Activated CD4-positive, alpha-beta T cell treated with anti-CD3 and anti-CD28 coated beads, Interleukin-2, amount 50 U/mL, for 1 hour (primary cell): ENCODE measurements around the gene RSAD1.
A peak's percentile ranks its signal among the peaks of the same experiment; 100 is the strongest.

ENCODE experiments used
- DNase-seq: peaks from one replicate; pipeline ENCODE4 v3.0.0-alpha.2; 2020

RSAD1 gene

DNA sequence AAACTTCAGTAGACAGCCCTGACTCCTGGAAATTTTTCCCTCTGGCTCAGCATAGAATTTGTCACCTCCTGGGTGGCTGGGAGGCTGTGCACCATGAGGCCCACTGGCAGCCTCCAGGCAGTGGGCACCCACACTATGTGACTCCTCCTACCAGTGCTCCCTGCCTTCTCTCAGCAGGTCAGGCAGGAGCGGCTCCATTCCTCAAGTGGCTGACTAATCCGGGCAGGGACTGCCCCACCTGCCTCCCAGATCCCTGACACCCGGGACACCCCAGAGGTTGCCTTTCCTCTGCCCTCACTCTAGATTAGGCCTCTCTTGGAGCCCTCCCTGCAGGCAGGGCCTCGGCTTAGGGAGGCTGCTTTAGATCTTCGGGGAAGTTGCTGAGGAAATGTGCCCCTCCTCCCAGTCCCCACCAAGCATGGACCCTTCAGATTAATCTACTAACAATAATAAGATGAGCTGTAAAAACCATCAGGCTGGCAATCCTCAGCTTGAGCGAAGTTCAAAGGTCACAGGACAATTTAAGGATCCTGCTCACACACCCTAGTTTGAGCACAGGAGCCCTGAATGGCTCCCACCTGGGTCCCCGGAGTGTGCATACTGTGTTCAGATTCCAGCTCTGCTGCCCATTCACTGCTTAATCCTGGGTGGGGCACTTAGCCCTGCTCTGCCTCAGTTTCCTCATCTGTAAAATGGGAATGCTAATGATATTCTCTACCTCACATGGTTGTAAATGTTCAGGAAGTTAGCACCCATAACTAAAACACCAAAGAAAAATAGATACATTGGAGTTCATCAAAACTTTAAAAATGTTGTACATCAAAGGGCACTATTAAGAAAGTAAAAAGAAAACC, 19.6 kb downstream of the RSAD1 start:
- no peak for DNase-seq

DNA sequence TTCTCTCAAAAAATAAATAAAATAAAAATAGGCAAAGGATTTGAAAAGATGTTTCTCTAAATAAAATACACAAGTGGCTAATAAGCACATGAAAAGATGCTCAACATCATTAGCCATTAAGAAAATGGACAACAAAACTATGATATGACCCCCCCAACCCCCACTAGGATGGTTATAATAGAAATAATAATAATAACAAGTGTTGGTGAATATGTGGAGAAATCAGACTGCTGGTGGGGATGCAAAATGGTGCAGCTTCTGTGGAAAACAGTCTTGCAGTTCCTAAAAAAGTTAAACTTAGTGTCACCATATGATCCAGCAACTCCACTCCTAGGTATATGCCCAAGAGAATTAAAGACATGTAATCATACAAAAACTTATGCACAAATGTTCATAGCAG, 20.6 kb downstream of the RSAD1 start:
- no peak for DNase-seq

DNA sequence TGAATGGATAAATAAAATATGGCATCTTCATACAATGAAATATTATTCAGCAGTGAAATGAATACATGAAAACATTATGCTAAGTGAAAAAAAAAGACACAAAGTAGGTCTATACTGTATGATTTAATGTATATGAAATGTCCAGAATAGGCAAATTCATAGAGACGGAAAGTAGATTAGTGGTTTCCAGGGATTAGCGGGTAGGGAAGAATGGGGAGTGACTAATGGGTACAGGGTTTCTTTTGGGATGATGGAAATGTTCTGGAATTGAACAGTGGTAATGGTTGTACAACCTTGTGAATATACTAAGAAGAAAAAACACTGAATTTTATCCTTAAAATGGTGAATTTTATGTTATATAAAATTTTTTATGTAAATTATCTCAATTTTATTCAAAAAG, 21.1 kb downstream of the RSAD1 start:
- DNase-seq: no peak

- peak; percentile 30 for DNase-seq
These were observed 22.4 kb downstream of the RSAD1 start for GRCh38 chr17:50501054-50501453.

DNA sequence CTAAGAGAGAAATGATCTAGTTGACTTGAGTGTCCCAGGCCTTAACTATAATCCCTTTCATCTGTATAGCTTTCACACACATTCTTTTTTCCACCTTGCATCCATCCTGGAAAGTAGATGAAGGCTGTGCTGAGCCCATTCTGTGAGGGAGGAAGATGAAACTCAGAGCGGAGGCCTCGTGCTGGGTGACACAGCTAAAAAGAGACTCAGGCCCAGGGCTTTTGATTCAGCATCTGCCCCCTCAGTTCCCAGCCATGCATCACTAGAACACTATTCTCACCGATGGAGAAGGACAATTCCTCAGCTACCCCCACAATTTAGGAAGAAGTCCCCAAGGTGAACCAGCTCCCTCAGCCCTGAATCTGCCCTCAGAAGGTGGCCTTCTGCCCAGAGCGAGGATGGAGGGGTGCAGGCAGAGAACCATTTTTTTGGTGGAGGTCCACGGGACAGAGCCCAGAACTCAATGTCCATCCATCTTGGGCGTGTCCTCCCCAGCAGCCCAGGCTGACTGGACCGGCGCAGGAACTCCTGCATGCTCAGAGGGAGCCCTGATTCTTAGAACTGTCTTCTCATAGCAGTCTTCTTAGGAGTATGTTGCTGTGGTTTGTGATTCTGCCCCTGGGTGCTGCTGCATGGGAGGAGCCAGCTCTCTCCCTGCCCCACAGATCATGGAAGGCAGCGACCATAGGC, 23.8 kb downstream of the RSAD1 start:
- no peak for DNase-seq

- DNase-seq: no peak
These were observed 27.0 kb downstream of the RSAD1 start for GRCh38 chr17:50505591-50506130.

DNA sequence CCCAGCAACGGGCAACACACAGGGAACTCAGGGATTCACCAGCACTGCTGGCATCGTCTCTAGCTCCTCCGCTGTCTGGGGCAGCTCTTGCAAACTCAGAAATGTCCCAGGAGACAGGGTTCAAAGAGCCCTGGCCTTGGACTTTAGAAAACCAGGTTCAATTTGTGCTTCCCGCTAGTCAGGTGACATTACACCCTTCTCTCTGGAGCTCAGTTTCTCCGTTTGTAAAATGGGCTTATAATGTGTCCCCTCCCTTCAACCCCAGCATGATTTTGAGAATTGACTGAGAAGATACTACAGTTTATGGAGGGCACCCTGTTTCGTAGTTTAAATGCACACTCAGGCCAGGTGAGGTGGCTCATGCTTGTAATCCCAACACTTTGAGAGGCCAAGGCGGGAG, 27.6 kb downstream of the RSAD1 start:
- DNase-seq: no peak

DNA sequence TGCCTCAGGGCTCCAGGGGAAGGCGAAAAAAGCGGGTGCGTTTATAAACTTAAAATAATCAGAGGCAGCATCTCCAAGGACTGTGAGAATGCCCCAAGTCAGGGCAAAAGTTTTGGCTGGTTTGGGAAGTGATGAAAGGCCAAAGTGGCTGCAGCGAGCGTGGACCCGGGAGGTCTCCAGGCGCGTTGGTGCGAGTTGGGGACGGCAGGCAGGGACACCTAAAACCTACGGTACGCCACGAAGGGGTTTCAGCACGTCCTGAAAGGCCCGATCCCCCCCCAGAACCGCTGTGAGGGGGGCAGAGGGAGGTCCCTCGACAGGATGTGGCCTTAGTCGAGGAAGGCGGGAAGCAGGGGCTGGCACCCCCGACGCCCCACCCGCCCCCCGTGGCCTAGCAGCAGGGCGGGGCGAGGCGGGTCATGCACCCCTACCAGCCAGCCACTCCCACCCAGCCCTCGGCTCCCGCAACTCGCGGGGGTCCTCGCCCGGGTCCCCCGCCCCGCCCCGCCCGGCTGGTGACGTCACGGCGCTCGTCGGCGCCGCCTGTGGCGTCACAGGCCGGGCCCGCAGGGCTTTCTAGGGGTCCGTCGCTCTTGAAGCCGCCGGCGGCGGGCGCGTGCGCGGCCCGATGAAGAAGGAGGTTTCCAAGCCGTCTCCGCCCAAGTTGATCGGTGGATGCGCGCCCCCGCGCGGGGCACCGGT, 29.4 kb downstream of the RSAD1 start, which contains the start of gene MYCBPAP:
TSS of gene MYCBPAP (plus strand) at position 569 of the 702 bp plus-strand sequence. CDS start 236 bp downstream, outside the sequence.
- DNase-seq: peak; percentile 79

- DNase-seq: no peak
These were observed 30.2 kb downstream of the RSAD1 start for GRCh38 chr17:50508573-50509460.

DNA sequence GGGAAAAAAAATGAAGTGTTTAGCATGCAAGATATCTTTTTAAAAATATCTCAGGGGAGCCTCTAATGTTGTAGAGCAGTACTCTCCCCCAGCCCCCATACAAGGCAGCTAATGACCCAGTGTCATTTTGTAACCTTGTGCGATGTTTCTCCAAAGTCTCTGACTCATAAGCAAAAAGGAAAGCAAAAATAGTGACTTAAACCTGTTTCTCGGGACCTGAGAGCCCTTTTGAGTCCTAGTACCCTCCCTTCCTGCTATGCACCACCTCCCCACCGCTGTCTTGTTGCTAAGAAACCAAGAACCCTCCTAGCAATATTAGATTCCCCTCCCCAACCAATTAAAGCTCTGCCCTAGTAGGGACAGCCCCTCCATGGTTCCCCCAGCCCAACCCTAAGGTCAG, 32.4 kb downstream of the RSAD1 start:
- peak; percentile 30 for DNase-seq

- DNase-seq: no peak
These were observed 34.8 kb downstream of the RSAD1 start for GRCh38 chr17:50513495-50513894.

DNA sequence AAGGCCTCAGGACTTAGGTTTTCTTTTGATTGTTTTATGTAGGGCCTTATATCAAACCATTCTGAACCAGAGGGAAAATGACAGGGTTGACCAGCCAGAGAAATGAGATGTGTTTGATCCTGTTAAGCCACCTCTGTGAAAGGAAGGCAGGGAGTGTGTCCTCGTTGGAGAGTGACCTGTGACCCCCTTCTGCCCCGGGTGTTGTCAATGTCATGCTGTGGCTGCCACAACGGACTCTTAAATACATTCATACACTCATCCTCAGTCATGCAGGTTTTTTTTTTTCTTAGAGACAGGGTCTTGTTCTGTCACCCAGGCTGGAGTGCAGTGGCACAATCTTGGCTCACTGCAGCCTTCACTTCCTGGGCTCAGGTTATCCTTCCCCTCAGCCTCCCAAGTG, 35.7 kb downstream of the RSAD1 start:
- DNase-seq: no peak

GRCh38 chr17:50514936-50515702, 36.5 kb downstream of the RSAD1 start:
- DNase-seq: no peak

DNA sequence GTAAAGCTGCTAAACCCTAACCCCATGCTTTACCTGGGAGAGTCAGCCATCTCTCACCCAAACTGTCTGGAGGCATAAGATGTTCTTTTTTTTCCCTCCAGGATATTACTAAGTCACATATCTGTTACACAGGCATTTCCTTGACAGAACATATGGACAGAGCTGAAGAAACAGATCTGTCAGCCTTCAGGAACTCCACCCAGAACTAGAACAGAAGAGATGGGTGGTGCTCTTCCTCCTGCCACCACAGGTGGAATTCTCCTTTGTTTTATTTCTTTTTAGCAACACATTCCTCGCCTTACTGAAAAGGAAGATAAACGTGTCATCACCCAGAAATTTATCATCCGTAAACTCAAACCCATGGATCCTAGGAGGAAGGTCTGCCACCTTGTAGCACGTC, 38.4 kb downstream of the RSAD1 start:
- DNase-seq: no peak

GRCh38 chr17:50517504-50518383, 39.1 kb downstream of the RSAD1 start:
- no peak for DNase-seq

DNA sequence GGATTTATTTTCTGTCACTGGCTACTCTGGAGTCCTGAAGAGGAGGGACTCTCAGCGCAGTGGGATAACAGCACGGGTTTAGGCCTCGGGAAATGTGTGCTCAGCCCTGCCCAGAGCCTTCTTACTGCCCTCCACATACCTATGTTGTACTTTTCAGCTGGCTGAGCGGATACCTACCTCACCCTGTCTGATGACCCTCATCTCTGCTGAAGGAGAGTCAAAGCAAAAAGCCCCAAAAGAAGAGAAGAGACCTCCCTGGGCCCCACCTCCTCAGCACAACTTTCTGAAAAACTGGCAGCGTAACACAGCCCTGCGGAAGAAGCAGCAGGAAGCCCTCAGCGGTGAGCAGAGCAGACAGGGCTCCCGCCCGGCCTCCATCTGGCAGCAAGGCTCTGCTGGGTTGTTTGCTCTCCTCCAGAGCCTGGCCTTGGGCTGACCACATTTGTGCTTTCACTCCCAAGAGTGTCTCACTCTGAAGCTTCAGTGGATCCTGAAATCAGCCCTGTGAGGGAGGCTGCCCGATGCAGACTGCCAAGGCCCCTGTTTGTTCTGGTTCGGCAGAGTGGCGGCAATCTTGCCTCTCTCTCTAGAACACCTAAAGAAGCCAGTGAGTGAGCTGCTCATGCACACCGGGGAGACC, 39.8 kb downstream of the RSAD1 start:
- DNase-seq: no peak

- no peak for DNase-seq
These were observed 40.6 kb downstream of the RSAD1 start for GRCh38 chr17:50519141-50519834.

- DNase-seq: no peak
These were observed 41.8 kb downstream of the RSAD1 start for GRCh38 chr17:50520483-50520882.

DNA sequence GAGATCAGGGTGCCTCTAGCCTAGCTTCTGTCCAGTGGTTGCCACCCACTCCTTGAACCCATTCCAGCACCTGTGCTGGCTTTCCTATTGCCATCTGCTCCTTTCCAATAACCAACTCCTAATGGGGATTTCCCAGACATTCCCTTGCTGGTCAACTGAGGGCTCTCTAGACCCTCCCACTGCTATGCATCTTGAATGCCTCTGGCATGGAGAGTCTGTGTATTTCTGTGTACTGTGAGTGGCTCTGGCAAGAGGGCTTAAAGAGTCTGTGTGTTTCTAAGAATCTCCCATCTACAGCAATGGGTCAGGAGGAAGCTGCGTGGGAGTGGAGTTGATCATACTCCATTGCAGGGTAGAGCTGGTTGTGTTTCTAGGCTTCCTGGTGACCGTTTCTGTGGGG, 42.9 kb downstream of the RSAD1 start:
- DNase-seq: no peak
